IMR-90 (cell line): ENCODE results near the gene SLC10A6. TPM values are rescaled to one million over a fixed set of nuclear protein-coding genes. Genes with fewer than 3 reads are reported as not detected.

Source experiments
- ATAC-seq: fragments of 200-7000 bp; cut with Tn5 transposase; 2 replicates; pipeline ENCODE4 v1.9.1; 2020; ENCODE audit warnings: low read depth, mild to moderate bottlenecking, moderate library complexity
- BruUV-seq: library from RNA; stranded (reverse); fragments of 400-500 nt; replicated peaks from 2 replicates; lab custom pipeline; 2021; lab: Mats Ljungman, UMichigan
- CTCF ChIA-PET: fragments of 300-600 bp; formaldehyde crosslinking; extraction: SDS; loops from one replicate; lab custom pipeline; 2021; ENCODE audit warnings: antibody characterized with exemption; lab: Yijun Ruan, JAX
- POLR2A ChIA-PET: fragments of 300-600 bp; sonication (Branson Sonifier 250); formaldehyde crosslinking; loops from one replicate; lab custom pipeline; 2022; ENCODE audit warnings: antibody characterized with exemption; ENCODE audit not compliant: unreplicated experiment; lab: Charles Lee
- DNase-seq: peaks from one replicate; pipeline ENCODE4 v3.0.0; 2013
- H2AFZ ChIP-seq: replicated peaks from 2 replicates; pipeline ENCODE3; 2013; ENCODE audit warnings: low read length, mild to moderate bottlenecking; ENCODE audit not compliant: poor library complexity
- H2AK5ac ChIP-seq: 2 replicates; pipeline ENCODE4 v1.6.1; 2013; ENCODE audit warnings: low read depth, low read length, inconsistent platforms
- H2AK9ac ChIP-seq: replicated peaks from 2 replicates; pipeline ENCODE3; 2013; ENCODE audit warnings: mild to moderate bottlenecking, low read depth, low read length, moderate library complexity; ENCODE audit not compliant: poor library complexity
- H2BK120ac ChIP-seq: 2 replicates; pipeline ENCODE4 v1.6.1; 2013; ENCODE audit warnings: low read depth, low read length, inconsistent platforms
- H2BK15ac ChIP-seq: 3 replicates; pipeline ENCODE4 v1.6.1; 2013; ENCODE audit warnings: low read depth, low read length, inconsistent platforms
- H2BK20ac ChIP-seq: 2 replicates; pipeline ENCODE4 v1.6.1; 2013; ENCODE audit warnings: low read depth, mild to moderate bottlenecking, inconsistent platforms, low read length, moderate library complexity
- H2BK5ac ChIP-seq: 2 replicates; pipeline ENCODE4 v1.6.1; 2013; ENCODE audit warnings: mild to moderate bottlenecking, low read depth, low read length, inconsistent platforms; ENCODE audit not compliant: poor library complexity, severe bottlenecking
- H3K14ac ChIP-seq: replicated peaks from 2 replicates; pipeline ENCODE4 v1.6.1; 2013; ENCODE audit warnings: low read depth, low read length, inconsistent platforms
- H3K18ac ChIP-seq: 2 replicates; pipeline ENCODE4 v1.6.1; 2013; ENCODE audit warnings: low read depth, low read length, control low read depth
- H3K23ac ChIP-seq: 2 replicates; pipeline ENCODE4 v1.6.1; 2013; ENCODE audit warnings: low read depth, low read length, inconsistent platforms
- H3K27ac ChIP-seq: 2 replicates; pipeline ENCODE4 v1.5.1; 2013; ENCODE audit warnings: mild to moderate bottlenecking, control low read depth, low read length; ENCODE audit not compliant: insufficient read depth
- H3K27me3 ChIP-seq: 2 replicates; pipeline ENCODE4 v1.6.1; 2013; ENCODE audit warnings: low read length; ENCODE audit not compliant: control insufficient read depth, insufficient read depth
- H3K36me3 ChIP-seq: 2 replicates; pipeline ENCODE4 v1.6.1; 2013; ENCODE audit warnings: low read length, mixed read lengths; ENCODE audit not compliant: control insufficient read depth, insufficient read depth
- H3K4ac ChIP-seq: 2 replicates; pipeline ENCODE4 v1.6.1; 2013; ENCODE audit warnings: low read depth, low read length, inconsistent platforms
- H3K4me1 ChIP-seq: 2 replicates; pipeline ENCODE4 v1.6.1; 2013; ENCODE audit warnings: low read length, mixed read lengths; ENCODE audit not compliant: control insufficient read depth, insufficient read depth
- H3K4me2 ChIP-seq: 2 replicates; pipeline ENCODE4 v1.6.1; 2013; ENCODE audit warnings: low read depth, mild to moderate bottlenecking, control low read depth, low read length, moderate library complexity
- H3K4me3 ChIP-seq: 2 replicates; pipeline ENCODE4 v1.5.1; 2013; ENCODE audit warnings: low read depth, mild to moderate bottlenecking, control low read depth, low read length, moderate library complexity; ENCODE audit not compliant: insufficient read depth
- H3K56ac ChIP-seq: 2 replicates; pipeline ENCODE4 v1.6.1; 2013; ENCODE audit warnings: low read length, inconsistent platforms; ENCODE audit not compliant: insufficient read depth; ENCODE audit errors: extremely low read depth
- H3K79me1 ChIP-seq, 2 experiments: 2 replicates each; pipeline ENCODE4 v1.6.1; 2013; ENCODE audit warnings: low read length in 2 of 2, inconsistent platforms in 1 of 2, low read depth in 1 of 2
- H3K9ac ChIP-seq: 2 replicates; pipeline ENCODE4 v1.6.1; 2013; ENCODE audit warnings: low read depth, low read length, control low read depth
- H3K9me1 ChIP-seq: 2 replicates; pipeline ENCODE4 v1.6.1; 2013; ENCODE audit warnings: low read length, inconsistent platforms; ENCODE audit not compliant: insufficient read depth
- H3K9me3 ChIP-seq: 2 replicates; pipeline ENCODE4 v1.6.1; 2013; ENCODE audit warnings: low read length; ENCODE audit not compliant: control insufficient read depth, insufficient read depth
- H4K20me1 ChIP-seq: 2 replicates; pipeline ENCODE4 v1.6.1; 2013; ENCODE audit warnings: low read length, inconsistent platforms; ENCODE audit not compliant: insufficient read depth
- H4K5ac ChIP-seq: 2 replicates; pipeline ENCODE4 v1.6.1; 2013; ENCODE audit warnings: mild to moderate bottlenecking, low read depth, low read length, control low read depth
- H4K8ac ChIP-seq, 2 experiments: 2 replicates each; pipeline ENCODE4 v1.6.1; 2013; ENCODE audit warnings: low read depth in 2 of 2, low read length in 2 of 2, control low read depth in 1 of 2, inconsistent platforms in 1 of 2
- H4K91ac ChIP-seq: 2 replicates; pipeline ENCODE4 v1.6.1; 2013; ENCODE audit warnings: low read depth, low read length, inconsistent platforms; ENCODE audit not compliant: insufficient read depth
- CHD1 ChIP-seq: IDR thresholded peaks from 2 replicates; pipeline ENCODE4 v1.6.1; 2012; ENCODE audit warnings: low read depth, low read length, improper control_type of control experiment
- MAFK ChIP-seq: IDR thresholded peaks from 2 replicates; pipeline ENCODE4 v1.6.1; 2012; ENCODE audit warnings: low read depth, low read length, improper control_type of control experiment
- MXI1 ChIP-seq: IDR thresholded peaks from 2 replicates; pipeline ENCODE4 v1.6.1; 2012; ENCODE audit warnings: low read depth, mild to moderate bottlenecking, low read length, moderate library complexity, borderline replicate concordance
- POLR2A ChIP-seq: IDR thresholded peaks from 2 replicates; pipeline ENCODE4 v1.6.1; 2012; ENCODE audit warnings: mild to moderate bottlenecking, low read depth, low read length
- RAD21 ChIP-seq: IDR thresholded peaks from 2 replicates; pipeline ENCODE4 v1.6.1; 2012; ENCODE audit warnings: low read length, improper control_type of control experiment
- RFX5 ChIP-seq: IDR thresholded peaks from 2 replicates; pipeline ENCODE4 v1.8.0; 2012; ENCODE audit warnings: low read depth, mild to moderate bottlenecking, low read length, moderate library complexity
- SMC3 ChIP-seq: fragments of 150-350 bp; IDR thresholded peaks from 2 replicates; pipeline ENCODE4 v1.6.1; 2016; ENCODE audit warnings: low read depth, mild to moderate bottlenecking, antibody characterized with exemption, low read length, moderate library complexity
- WGBS, 2 experiments: methylation state at CpG; one replicate each; pipeline versions ENCODE4 v1.1.5 to v1.1.7; 2013; ENCODE audit warnings: missing lambda C conversion rate in 2 of 2; ENCODE audit not compliant: insufficient read length in 1 of 2; ENCODE audit errors: extremely low coverage in 2 of 2; 5-methylcytosine and 5-hydroxymethylcytosine counted together
- dilution Hi-C: fragments of 300-500 bp; cut with HindIII; formaldehyde crosslinking; loops from one replicate; pipeline ENCODE4 v1.14.3; 2018; ENCODE audit warnings: low sequenced_read_pairs; ENCODE audit not compliant: unreplicated experiment
- in situ Hi-C: fragments of 300-500 bp; cut with MboI; formaldehyde crosslinking; loops from 3 replicates; pipeline ENCODE4 v1.14.3; 2019; ENCODE audit warnings: low sequenced_read_pairs, inconsistent platforms, mixed read lengths
- intact Hi-C: fragments of 100-400 bp; cut with micrococcal nuclease; formaldehyde crosslinking; loops from 2 replicates; pipeline ENCODE4 v1.10.0; 2022
- polyA plus RNA-seq, 3 experiments: library from polyadenylated mRNA; depleted of rRNA; stranded (reverse); fragments of >200 nt; gene quantifications; 2 replicates each; pipeline ENCODE4 v1.2.3, GENCODE V29; 2012; ENCODE audit warnings: low replicate concordance in 1 of 3
- total RNA-seq: library from RNA; depleted of rRNA; stranded (reverse); fragments of >200 nt; gene quantifications from 2 replicates; pipeline ENCODE4 v1.2.3, GENCODE V29; 2012

SLC10A6 gene
- total and polyA plus RNA-seq, 2 of the 4 experiments (the other 2 are of a cell fraction), result not detected

- Histone ChIP-seq H4K5ac (no peak overlapping the region), H3K9ac (no peak overlapping the region), H4K20me1 (no peaks in the 10 kb centered on the region), H3K36me3 (no peaks in the 10 kb centered on the region), H3K4me1 (peaks cover 5% of the 10 kb centered on the region), H3K4me3 (no peak overlapping the region), H2BK120ac (peak overlapping the region; percentile 68; the same call in 1 of the 2 replicates), H2BK20ac (peak overlapping the region; percentile 82; the same call in 1 of the 2 replicates), H3K9me3 (no peaks in the 10 kb centered on the region), H2BK5ac (peak overlapping the region; percentile 56), H2BK15ac (no peak overlapping the region; the same call in 2 of the 3 replicates), H4K8ac (peak overlapping the region in 1 of 2 experiments; percentile 69; a peak in 1 of 4 replicates), H2AK5ac (peak overlapping the region; percentile 51; the same call in 1 of the 2 replicates), H4K91ac (no peak overlapping the region), H3K79me1 (no peaks in the 10 kb centered on the region), H3K27ac (no peak overlapping the region), H3K4me2 (no peak overlapping the region; the same call in 1 of the 2 replicates), H3K4ac (no peak overlapping the region; the same call in 1 of the 2 replicates), H3K56ac (no peak overlapping the region), H3K18ac (no peak overlapping the region; the same call in 1 of the 2 replicates), H3K27me3 (no peaks in the 10 kb centered on the region), H2AFZ (peak overlapping the region; percentile 68), H3K14ac (peak overlapping the region; percentile 66; the same call in 1 of the 2 replicates), H3K23ac (peak overlapping the region; percentile 81; the same call in 1 of the 2 replicates), H2AK9ac (no peak overlapping the region), H3K9me1 (peaks cover 4% of the 10 kb centered on the region; the same call in 1 of the 2 replicates)
- ChIA-PET POLR2A (no interaction called here), CTCF (interaction anchor here (0.7 kb wide), 1 partner anchor 292 kb away, joined by 5 read pairs; no protein-coding TSS in a partner anchor)
- BruUV-seq, result no TSS peak
- DNase-seq (no peak), ATAC-seq (no peak)
- 89% methylated on average over 3 of the region's 8 CpGs; no CpG with 5 or more reads in 1 of the 2 experiments for WGBS, 2 experiments
- dilution Hi-C loops, result no loop called here
- in situ Hi-C loops, result no loop called here
- intact Hi-C loops, result no loop called here
- TF ChIP-seq SMC3 (no peak), MXI1 (no peak), MAFK (no peak), POLR2A (no peak), CHD1 (no peak), RFX5 (no peak), RAD21 (no peak)
These were observed 8.3 kb upstream of the SLC10A6 start for GRCh38 chr4:86857341-86858052.
